GM23338 (cell line): ENCODE data around the gene IL23R. TPM values are rescaled to one million over a fixed set of nuclear protein-coding genes. Genes with fewer than 3 reads are reported as not detected.

Experiments used
- ATAC-seq: fragments of 200-7000 bp; cut with Tn5 transposase; 3 replicates; pipeline ENCODE4 v1.9.1; 2020
- DNase-seq: peaks from one replicate; pipeline ENCODE4 v3.0.0-alpha.2; 2015; ENCODE audit warnings: low spot score
- H2AFZ ChIP-seq: fragments of 200-600 bp; sonication (generic); 2 replicates; pipeline ENCODE4 v1.8.0; 2016; ENCODE audit warnings: antibody characterized with exemption, mild to moderate bottlenecking, moderate library complexity
- H3F3A ChIP-seq: fragments of 200-600 bp; sonication (generic); replicated peaks from 2 replicates; pipeline ENCODE4 v1.8.0; 2017; ENCODE audit warnings: antibody characterized with exemption, mixed run types, low read depth
- H3K27ac ChIP-seq: fragments of 200-600 bp; sonication (generic); 2 replicates; pipeline ENCODE4 v1.6.1; 2016; ENCODE audit warnings: low read depth
- H3K27me3 ChIP-seq: fragments of 200-600 bp; sonication (generic); 2 replicates; pipeline ENCODE4 v1.8.0; 2016; ENCODE audit warnings: mild to moderate bottlenecking, mixed run types, moderate library complexity; ENCODE audit not compliant: insufficient read depth
- H3K36me3 ChIP-seq: fragments of 200-600 bp; sonication (generic); 2 replicates; pipeline ENCODE4 v1.8.0; 2016; ENCODE audit warnings: mild to moderate bottlenecking; ENCODE audit not compliant: insufficient read depth
- H3K4me1 ChIP-seq: fragments of 200-600 bp; sonication (generic); 2 replicates; pipeline ENCODE4 v1.8.0; 2016; ENCODE audit warnings: mild to moderate bottlenecking, moderate library complexity; ENCODE audit not compliant: insufficient read depth
- H3K4me2 ChIP-seq: fragments of 200-600 bp; sonication (generic); 2 replicates; pipeline ENCODE4 v1.7.1; 2017; ENCODE audit warnings: mixed run types
- H3K4me3 ChIP-seq: fragments of 200-600 bp; sonication (generic); 2 replicates; pipeline ENCODE4 v1.6.1; 2016; ENCODE audit warnings: mixed run types
- H3K79me2 ChIP-seq: fragments of 200-600 bp; sonication (generic); replicated peaks from 2 replicates; pipeline ENCODE4 v1.8.0; 2017; ENCODE audit warnings: mild to moderate bottlenecking; ENCODE audit not compliant: insufficient read depth
- H3K9me2 ChIP-seq: fragments of 200-600 bp; sonication (generic); 2 replicates; pipeline ENCODE4 v1.8.0; 2017; ENCODE audit not compliant: insufficient read depth
- H4K20me1 ChIP-seq: fragments of 200-600 bp; sonication (generic); replicated peaks from 2 replicates; pipeline ENCODE4 v1.8.0; 2017; ENCODE audit warnings: mild to moderate bottlenecking; ENCODE audit not compliant: insufficient read depth
- H3K27ac Mint-ChIP-seq: 2 replicates; pipeline ENCODE4 v1.8.0; 2020; ENCODE audit warnings: inconsistent platforms, mild to moderate bottlenecking, moderate library complexity, mixed read lengths
- H3K27me3 Mint-ChIP-seq: 3 replicates; pipeline ENCODE4 v1.8.0; 2022; ENCODE audit warnings: low read depth, mild to moderate bottlenecking, moderate library complexity, mixed read lengths, inconsistent platforms; ENCODE audit not compliant: insufficient read depth, poor library complexity
- H3K36me3 Mint-ChIP-seq: 3 replicates; pipeline ENCODE4 v1.8.0; 2021; ENCODE audit warnings: low read depth, mild to moderate bottlenecking, inconsistent platforms, moderate library complexity, mixed read lengths
- H3K4me1 Mint-ChIP-seq: 3 replicates; pipeline ENCODE4 v1.8.0; 2020; ENCODE audit warnings: mild to moderate bottlenecking, inconsistent platforms, mixed read lengths
- H3K4me3 Mint-ChIP-seq: 3 replicates; pipeline ENCODE4 v1.8.0; 2021; ENCODE audit warnings: moderate library complexity, mild to moderate bottlenecking, inconsistent platforms, mixed read lengths
- H3K9me3 Mint-ChIP-seq: 3 replicates; pipeline ENCODE4 v1.8.0; 2020; ENCODE audit warnings: moderate library complexity, mild to moderate bottlenecking, inconsistent platforms, mixed read lengths
- CREB1 ChIP-seq: fragments of 250-450 bp; sonication (Bioruptor Pico); IDR thresholded peaks from 2 replicates; pipeline ENCODE4 v1.5.0; 2020; ENCODE audit warnings: low read depth, mild to moderate bottlenecking, moderate library complexity
- CTCF ChIP-seq, 2 experiments: fragments of 200-600 bp in 1 of 2; sonication (generic) in 1 of 2; conservative IDR thresholded peaks; 2 replicates each; pipeline versions ENCODE4 v1.5.1 to v1.6.1; 2016 to 2017; ENCODE audit warnings: antibody characterized with exemption in 2 of 2, low read depth in 2 of 2, mild to moderate bottlenecking in 2 of 2, moderate library complexity in 1 of 2
- ETS1 ChIP-seq: IDR thresholded peaks from 2 replicates; pipeline ENCODE4 v1.6.1; 2016; ENCODE audit warnings: antibody characterized with exemption
- EZH2 ChIP-seq: fragments of 200-600 bp; sonication (generic); IDR thresholded peaks from one replicate; pipeline ENCODE4 v1.8.0; 2017; ENCODE audit warnings: antibody characterized with exemption, mild to moderate bottlenecking, low read depth; ENCODE audit not compliant: unreplicated experiment
- EZH2phosphoT487 ChIP-seq: fragments of 200-600 bp; sonication (generic); IDR thresholded peaks from one replicate; pipeline ENCODE4 v1.8.1; 2018; ENCODE audit warnings: antibody characterized with exemption; ENCODE audit not compliant: unreplicated experiment
- JUNB ChIP-seq: IDR thresholded peaks from one replicate; pipeline ENCODE4 v1.6.1; 2016; ENCODE audit warnings: antibody characterized with exemption; ENCODE audit not compliant: unreplicated experiment
- NANOG ChIP-seq: IDR thresholded peaks from 2 replicates; pipeline ENCODE4 v1.6.1; 2016; ENCODE audit warnings: antibody characterized with exemption, borderline replicate concordance
- POLR2AphosphoS5 ChIP-seq: IDR thresholded peaks from 2 replicates; pipeline ENCODE4 v1.6.1; 2016; ENCODE audit warnings: antibody characterized with exemption, low read depth
- REST ChIP-seq: IDR thresholded peaks from one replicate; pipeline ENCODE4 v1.6.1; 2018; ENCODE audit warnings: antibody characterized with exemption; ENCODE audit not compliant: unreplicated experiment
- STAT1 ChIP-seq: IDR thresholded peaks from one replicate; pipeline ENCODE4 v1.6.1; 2016; ENCODE audit warnings: antibody characterized with exemption; ENCODE audit not compliant: unreplicated experiment
- ZNF114 ChIP-seq: fragments of 250-450 bp; sonication (Bioruptor Pico); IDR thresholded peaks from 2 replicates; pipeline ENCODE4 v1.5.0; 2020; ENCODE audit warnings: mild to moderate bottlenecking, moderate library complexity
- ZNF331 ChIP-seq: fragments of 250-450 bp; sonication (Bioruptor Pico); IDR thresholded peaks from 2 replicates; pipeline ENCODE4 v1.5.0; 2020; ENCODE audit warnings: low read depth, mild to moderate bottlenecking, moderate library complexity
- ZNF462 ChIP-seq: fragments of 250-450 bp; sonication (Bioruptor Pico); IDR thresholded peaks from 2 replicates; pipeline ENCODE4 v1.5.0; 2020; ENCODE audit warnings: mild to moderate bottlenecking, moderate library complexity
- polyA plus RNA-seq: library from polyadenylated mRNA; unstranded; fragments of >200 nt; fragmentation: Nextera tagmentation; extraction: Ambion mirVana; gene quantifications from 2 replicates; pipeline ENCODE4 v1.2.1, GENCODE V29; 2016
- total RNA-seq: library from RNA; depleted of rRNA; stranded (reverse); fragments of >200 nt; shearing (Covaris generic); gene quantifications from 2 replicates; pipeline ENCODE4 v1.2.3, GENCODE V29; 2014

The IL23R gene
- total and polyA plus RNA-seq, 2 experiments from 2014 or later, result not detected

- Histone ChIP-seq H3K27ac (no peak overlapping the region), H3K36me3 (no peaks in the 10 kb centered on the region), H3K79me2 (no peaks in the 10 kb centered on the region), H2AFZ (no peak overlapping the region), H4K20me1 (no peaks in the 10 kb centered on the region), H3K27me3 (peaks cover 49% of the 10 kb centered on the region), H3F3A (no peaks in the 10 kb centered on the region), H3K4me2 (no peak overlapping the region), H3K4me1 (no peaks in the 10 kb centered on the region), H3K9me2 (no peaks in the 10 kb centered on the region), H3K4me3 (no peak overlapping the region)
- H3K9me3 Mint-ChIP-seq, result no peaks in the 10 kb centered on the region
- ATAC-seq (no peak), DNase-seq (no peak)
- H3K4me1 Mint-ChIP-seq, result 0 out of 3 replicates have a peak, but pooled peaks cover 2% of the 10 kb centered on the region
- H3K27ac Mint-ChIP-seq, result no peak overlapping the region
- peaks cover 21% of the 10 kb centered on the region for H3K27me3 Mint-ChIP-seq
- H3K4me3 Mint-ChIP-seq, result peak overlapping the region; percentile 77; the same call in 1 of the 3 replicates
- TF ChIP-seq POLR2AphosphoS5 (no peak), EZH2 (no peak), CTCF (conservative IDR thresholded peaks at IDR 0.05; ENCODE audit: low read depth in 2 of 2) (no peak), ZNF462 (CRISPR knock-in tag) (no peak), ZNF114 (no peak), ETS1 (no peak), STAT1 (no peak), CREB1 (CRISPR knock-in tag) (no peak), ZNF331 (CRISPR knock-in tag) (no peak), NANOG (no peak), REST (no peak), JUNB (no peak), EZH2phosphoT487 (no peak)
- H3K36me3 Mint-ChIP-seq, result no peaks in the 10 kb centered on the region
These were observed 140.3 kb downstream of the IL23R start for GRCh38 chr1:67306547-67306946.
